ENCODE results near the gene SLC35B2. TPM values are rescaled to one million over a fixed set of nuclear protein-coding genes. Genes with fewer than 3 reads are reported as not detected.
A peak's percentile ranks its signal among the peaks of the same experiment; 100 is the strongest.

The SLC35B2 gene
- total and polyA plus RNA-seq, 9 of the 15 experiments (the other 6 are each of a cell fraction or from before 2014, with no cell fraction given): 14.5 to 59.1 (median 47.1) TPM

- Histone ChIP-seq H2AFZ (ENCODE audit: low read depth, low read length) (no peak overlapping the region), H3K9me3 (replicated peaks; ENCODE audit: control insufficient read depth, insufficient read depth, low read depth, low read length) (no peaks in the 10 kb centered on the region), H3K27ac (ENCODE audit: extremely low read depth, low read depth, low read length) (no peak overlapping the region), H3K9me1 (ENCODE audit: control insufficient read depth, insufficient read depth, low read length) (peaks cover 6% of the 10 kb centered on the region), H3K4me1 (replicated peaks in 1 of 2; ENCODE audit: control insufficient read depth in 2 of 2, insufficient read depth in 2 of 2, low read length in 2 of 2) (peaks cover 64 to 78% of the 10 kb centered on the region in 2 experiments), H3K27me3 (ENCODE audit: control insufficient read depth in 2 of 2, insufficient read depth in 2 of 2, low read length in 2 of 2) (no peaks in the 10 kb centered on the region), H3K9ac (ENCODE audit: insufficient read depth in 1 of 2, low read depth in 2 of 2, low read length in 2 of 2) (peak overlapping the region; percentile 57 to 91; a peak in 2 of 4 replicates), H3K4me3 (peak overlapping the region; percentile 54; the same call in 1 of the 2 replicates), H3K79me2 (ENCODE audit: control insufficient read depth, insufficient read depth, low read length) (peaks cover 56% of the 10 kb centered on the region), H3K36me3 (ENCODE audit: control insufficient read depth, insufficient read depth, low read length) (peaks cover 31% of the 10 kb centered on the region), H4K20me1 (replicated peaks; ENCODE audit: control insufficient read depth, insufficient read depth, low read length) (peaks cover 3% of the 10 kb centered on the region; the same call in 1 of the 2 replicates), H3K4me2 (ENCODE audit: insufficient read depth, low read length) (peak overlapping the region; percentile 86)
- in situ Hi-C loops (cut with MboI): no loop called here
- no peak for DNase-seq (ENCODE audit: extremely low read depth in 1 of 4, low spot score in 3 of 4)
- POLR2A ChIA-PET: interaction anchor here (0.8 to 6.8 kb wide), 12 partner anchors 8 to 596 kb away, joined by 3 to 104 read pairs (median 4); partner anchors contain the start of genes GTPBP2, HSP90AB1 and MYMX
- CTCF ChIA-PET (ENCODE audit: low intra/inter-chr PET ratio): interaction anchor here (0.8 kb wide), 1 partner anchor 13 kb away, joined by 6 read pairs; no protein-coding TSS in a partner anchor
- TF ChIP-seq HDAC8 (tag; IDR thresholded peaks at IDR 0.05) (no peak), ZNF668 (CRISPR knock-in tag; IDR thresholded peaks at IDR 0.05) (no peak), TCF7 (IDR thresholded peaks at IDR 0.05; ENCODE audit: borderline replicate concordance) (no peak), ASH1L (IDR thresholded peaks at IDR 0.05; ENCODE audit: borderline replicate concordance, low read depth, partially characterized antibody) (no peak), RBBP5 (IDR thresholded peaks at IDR 0.05; ENCODE audit: borderline replicate concordance, insufficient read depth, low read length, poor library complexity, severe bottlenecking) (no peak), TRIM25 (IDR thresholded peaks at IDR 0.05; ENCODE audit: borderline replicate concordance) (no peak), CEBPB (tag; IDR thresholded peaks at IDR 0.05) (no peak), KDM5B (IDR thresholded peaks at IDR 0.05; ENCODE audit: insufficient replicate concordance, low read depth, low read length) (no peak), ZNF445 (CRISPR knock-in tag; IDR thresholded peaks at IDR 0.05; ENCODE audit: low read depth) (no peak), ZNF589 (CRISPR knock-in tag; IDR thresholded peaks at IDR 0.05; ENCODE audit: low read depth) (no peak), HINFP (tag; conservative IDR thresholded peaks at IDR 0.05; ENCODE audit: low read depth) (no peak), KAT7 (CRISPR knock-in tag; IDR thresholded peaks at IDR 0.05; ENCODE audit: borderline replicate concordance) (no peak)
- TF ChIP-seq, protein P1, sequence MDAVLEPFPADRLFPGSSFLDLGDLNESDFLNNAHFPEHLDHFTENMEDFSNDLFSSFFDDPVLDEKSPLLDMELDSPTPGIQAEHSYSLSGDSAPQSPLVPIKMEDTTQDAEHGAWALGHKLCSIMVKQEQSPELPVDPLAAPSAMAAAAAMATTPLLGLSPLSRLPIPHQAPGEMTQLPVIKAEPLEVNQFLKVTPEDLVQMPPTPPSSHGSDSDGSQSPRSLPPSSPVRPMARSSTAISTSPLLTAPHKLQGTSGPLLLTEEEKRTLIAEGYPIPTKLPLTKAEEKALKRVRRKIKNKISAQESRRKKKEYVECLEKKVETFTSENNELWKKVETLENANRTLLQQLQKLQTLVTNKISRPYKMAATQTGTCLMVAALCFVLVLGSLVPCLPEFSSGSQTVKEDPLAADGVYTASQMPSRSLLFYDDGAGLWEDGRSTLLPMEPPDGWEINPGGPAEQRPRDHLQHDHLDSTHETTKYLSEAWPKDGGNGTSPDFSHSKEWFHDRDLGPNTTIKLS (IDR thresholded peaks at IDR 0.05; ENCODE audit: borderline replicate concordance, low read depth): no peak
- FAIRE-seq: no peak
- no TSS peak for BruUV-seq (replicated peaks)
- no peak for ATAC-seq
- WGBS (ENCODE audit: insufficient coverage, low coverage, missing lambda C conversion rate): 69% methylated on average over 4 of the region's 4 CpGs
- intact Hi-C loops (cut with micrococcal nuclease): loop anchor here (2.0 to 10.0 kb wide), 2 partner anchors 28 to 590 kb away; partner anchors contain the start of gene MAD2L1BP
Observed at GRCh38 chr6:44224965-44225305, 32.4 kb downstream of the SLC35B2 start.

All from K562 (cell line).